IPS-11a (cell line): ENCODE measurements around the gene PRELP.
A peak's percentile ranks its signal among the peaks of the same experiment; 100 is the strongest.

Experiments
- H3K4me3 ChIP-seq: one replicate; pipeline ENCODE4 v1.5.1; 2013; ENCODE audit warnings: low read depth, low read length, control low read depth

The PRELP gene

DNA sequence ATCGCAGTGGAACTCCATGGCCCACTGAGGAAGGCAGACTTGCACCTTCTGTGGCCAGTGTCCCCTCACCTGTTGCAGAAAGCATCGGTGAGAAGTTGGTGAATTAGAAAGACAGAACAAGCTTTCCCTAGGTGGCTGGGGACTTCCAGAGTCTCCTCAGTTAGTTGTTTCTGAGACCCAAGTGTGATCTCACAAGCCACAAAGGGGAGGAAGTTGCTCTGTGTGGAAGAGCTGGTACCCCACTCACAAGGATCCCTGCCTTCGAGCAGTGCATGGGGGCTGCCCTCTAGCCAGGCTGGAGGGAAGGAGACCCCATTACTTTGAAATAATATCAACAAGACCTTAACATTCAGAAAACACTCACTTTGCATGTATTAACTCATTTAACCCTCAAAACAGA is 2.1 kb downstream of the PRELP start:
- H3K4me3 ChIP-seq: no peak overlapping the region

DNA sequence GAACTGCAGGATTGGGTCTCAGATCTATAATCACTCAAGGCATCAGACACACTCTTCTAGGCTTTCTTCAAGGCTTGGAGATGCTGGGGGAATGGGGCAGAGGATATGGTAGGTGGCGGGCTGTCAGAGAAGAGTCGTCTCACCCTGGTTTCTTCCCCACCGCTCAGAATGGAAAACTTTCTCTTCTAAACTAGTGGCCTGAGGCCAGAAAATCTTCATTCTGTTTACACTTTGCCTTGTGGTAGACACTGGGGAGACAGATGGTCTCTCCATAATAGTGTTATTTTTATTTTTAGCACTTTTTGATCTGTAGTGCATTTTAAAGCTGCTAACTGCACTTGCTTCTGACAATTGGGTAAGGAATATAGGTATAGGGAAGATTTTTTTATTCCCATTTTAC is 2.6 kb downstream of the PRELP start:
- no peak overlapping the region for H3K4me3 ChIP-seq

DNA sequence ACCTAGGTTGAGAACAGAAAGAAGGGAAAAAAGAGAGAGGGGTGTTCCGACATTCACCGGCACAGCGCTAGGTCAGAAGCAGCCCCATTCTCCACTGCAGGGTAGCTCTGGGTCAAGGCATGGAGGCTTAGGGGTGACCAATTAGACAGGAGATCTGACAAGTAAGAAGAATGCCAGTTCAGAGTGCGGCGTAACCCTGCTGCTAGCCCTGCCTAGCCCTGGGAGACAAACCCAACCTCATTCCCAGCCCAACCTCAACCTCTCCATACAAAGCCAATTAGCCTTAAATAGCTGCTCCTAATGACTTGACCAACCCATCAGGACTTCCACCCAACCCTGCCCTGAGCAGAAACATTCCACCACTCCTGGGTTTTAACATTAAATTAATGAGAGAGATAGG is 3.4 kb downstream of the PRELP start:
- no peak overlapping the region for H3K4me3 ChIP-seq

DNA sequence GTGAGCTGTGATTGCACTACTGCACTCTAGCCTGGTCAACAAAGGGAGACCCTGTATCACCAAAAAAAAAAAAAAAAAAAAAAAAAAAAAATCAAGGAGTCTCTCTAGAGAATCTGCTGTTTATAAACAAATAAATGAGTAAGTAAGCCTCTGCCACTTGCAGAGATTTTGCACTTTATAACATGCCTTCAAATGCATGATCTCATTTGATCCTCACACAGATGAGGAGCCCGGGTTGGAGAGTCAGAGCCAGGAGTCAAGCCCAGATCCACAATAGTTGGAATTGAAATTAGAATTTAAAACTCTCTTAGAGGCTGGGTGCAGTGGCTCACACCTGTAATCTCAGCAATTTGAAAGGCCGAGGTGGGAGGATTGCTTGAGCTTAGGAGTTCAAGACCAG is 4.0 kb downstream of the PRELP start:
- H3K4me3 ChIP-seq: no peak overlapping the region

DNA sequence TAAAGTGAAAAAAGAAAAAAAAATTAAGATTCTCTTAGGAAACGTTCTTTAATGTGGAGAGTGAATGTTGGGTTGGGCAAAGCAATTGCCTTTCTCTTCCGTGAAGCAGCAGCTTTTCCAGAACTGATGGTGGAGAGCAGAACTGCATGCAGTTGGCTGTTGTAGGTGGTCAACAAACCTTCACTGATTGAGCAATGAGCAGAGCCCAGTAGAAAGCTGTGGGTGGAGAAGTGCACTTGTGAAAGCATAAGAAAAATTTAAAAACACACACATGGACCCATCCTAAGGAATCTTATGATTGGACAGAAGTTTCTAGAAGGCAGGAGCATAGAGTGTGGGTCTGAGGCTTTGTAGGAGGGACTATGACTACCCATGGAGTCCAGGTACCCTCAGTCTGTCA is 4.5 kb downstream of the PRELP start:
- H3K4me3 ChIP-seq: no peak overlapping the region

DNA sequence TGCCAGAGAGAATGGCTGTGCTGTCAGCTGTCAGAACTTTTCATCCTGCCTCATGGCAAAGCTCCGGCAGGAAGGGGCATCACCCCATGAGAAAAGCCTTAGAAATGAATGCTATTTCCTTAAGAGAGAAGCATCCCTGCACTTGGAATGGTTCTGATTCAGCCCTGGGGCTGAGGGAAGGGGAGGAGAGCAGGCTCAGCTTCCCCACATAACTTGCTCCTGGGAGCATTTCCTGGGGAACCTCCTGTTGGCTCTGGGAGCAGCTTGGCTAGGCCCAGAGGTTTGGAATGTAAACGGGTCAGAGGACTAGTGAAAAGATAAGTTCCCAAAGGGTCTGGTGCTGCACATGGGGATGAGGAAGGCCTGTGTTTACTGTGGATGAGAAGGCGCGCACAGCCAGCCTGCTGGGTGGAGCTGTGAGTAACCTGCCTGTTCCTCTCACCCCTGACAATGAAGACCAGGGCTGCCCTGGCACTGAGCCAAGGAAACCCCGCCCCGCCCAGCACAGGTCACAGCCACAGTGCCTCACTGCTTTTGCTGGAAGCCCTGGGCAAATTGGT is 5.0 kb downstream of the PRELP start:
- no peak overlapping the region for H3K4me3 ChIP-seq

DNA sequence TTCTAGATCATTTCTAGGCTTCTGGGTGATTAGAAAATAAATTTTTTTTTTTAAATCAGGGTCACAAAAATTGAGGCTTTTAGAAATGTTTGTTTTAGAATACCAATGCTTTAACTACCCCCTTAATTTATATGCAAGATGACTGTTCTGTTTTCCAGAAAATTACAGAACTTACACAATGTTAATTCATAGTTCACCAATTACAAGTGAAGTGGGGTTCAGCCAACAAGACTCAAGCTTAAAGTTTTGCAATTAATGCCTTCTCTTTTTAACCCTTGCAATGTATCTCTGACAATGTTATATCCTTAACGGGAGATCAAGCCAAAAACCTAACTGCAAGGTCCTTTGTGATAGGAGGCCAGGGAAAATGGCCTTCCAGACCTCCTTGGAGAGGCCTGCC is 5.6 kb downstream of the PRELP start:
- H3K4me3 ChIP-seq: no peak overlapping the region

DNA sequence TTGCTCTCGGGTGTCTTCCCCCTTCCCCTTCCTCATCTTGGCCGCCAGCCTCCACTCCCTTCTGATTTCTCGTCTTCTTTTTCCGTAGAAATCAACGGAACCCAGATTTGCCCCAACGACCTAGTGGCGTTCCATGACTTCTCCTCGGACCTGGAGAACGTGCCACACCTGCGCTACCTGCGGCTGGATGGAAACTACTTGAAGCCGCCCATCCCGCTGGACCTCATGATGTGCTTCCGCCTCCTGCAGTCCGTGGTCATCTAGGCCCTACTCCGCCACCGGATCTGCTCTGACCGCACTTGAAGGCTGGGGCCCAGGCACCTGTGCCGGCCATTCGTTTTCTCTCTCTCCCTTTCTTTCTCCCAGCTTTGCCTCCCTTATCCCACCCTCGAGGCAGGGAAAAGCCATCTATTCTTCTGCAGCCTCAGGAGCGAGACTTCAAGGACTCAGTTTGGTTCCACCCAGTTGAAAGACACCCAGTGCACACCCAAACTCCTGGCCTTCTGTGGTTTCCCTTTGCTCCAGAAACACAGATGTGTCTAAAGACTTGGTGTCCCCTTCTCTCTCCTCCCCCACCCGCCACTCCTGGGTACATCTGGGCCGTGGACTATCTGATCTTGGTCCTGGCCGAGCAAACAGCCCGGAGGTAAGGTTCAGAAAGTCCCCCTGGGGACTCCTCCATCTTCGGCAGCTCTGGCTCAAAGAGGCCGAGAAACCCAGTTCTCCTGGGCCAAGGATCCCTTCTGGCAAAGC is 11.2 kb downstream of the PRELP start:
- peak overlapping the region; percentile 38 for H3K4me3 ChIP-seq

DNA sequence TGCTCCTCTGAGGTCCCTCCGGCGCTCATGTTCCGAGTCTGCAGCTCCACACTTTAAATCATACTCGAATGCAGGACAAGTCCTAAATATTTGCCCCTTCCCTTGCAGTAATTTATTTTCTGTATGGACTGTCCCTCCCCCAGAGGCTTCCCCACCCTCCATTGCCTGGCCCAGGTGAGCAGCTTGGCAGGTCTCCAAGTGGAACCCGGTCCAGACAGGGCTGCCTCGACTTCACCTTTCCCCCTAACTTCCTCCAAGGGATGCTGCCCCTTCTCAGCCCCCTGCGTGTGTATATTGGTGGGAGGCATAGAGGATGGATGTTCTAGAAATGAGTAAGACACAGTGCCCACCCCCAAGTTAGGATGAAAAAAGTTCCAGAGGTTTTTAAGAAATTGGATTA is 12.9 kb downstream of the PRELP start:
- no peak overlapping the region for H3K4me3 ChIP-seq

DNA sequence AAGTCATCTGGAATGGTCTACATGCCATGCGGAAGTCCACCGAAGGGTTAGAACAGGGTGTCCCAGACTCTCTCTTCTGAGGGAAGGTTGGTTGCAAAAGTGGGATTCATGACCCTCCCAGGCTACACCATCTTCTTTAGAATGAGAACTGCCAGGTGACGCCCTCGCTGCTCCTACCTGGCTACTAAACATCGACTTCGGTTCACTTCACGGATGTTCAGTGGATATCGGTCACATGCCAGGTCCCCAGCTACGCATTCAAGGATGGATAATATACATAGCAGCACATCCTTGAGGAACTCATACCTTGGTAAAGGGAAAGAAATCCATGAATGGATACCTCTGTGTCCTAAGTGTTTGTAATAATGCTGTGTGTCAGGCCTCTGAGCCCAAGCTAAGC is 15.0 kb downstream of the PRELP start:
- no peak overlapping the region for H3K4me3 ChIP-seq

DNA sequence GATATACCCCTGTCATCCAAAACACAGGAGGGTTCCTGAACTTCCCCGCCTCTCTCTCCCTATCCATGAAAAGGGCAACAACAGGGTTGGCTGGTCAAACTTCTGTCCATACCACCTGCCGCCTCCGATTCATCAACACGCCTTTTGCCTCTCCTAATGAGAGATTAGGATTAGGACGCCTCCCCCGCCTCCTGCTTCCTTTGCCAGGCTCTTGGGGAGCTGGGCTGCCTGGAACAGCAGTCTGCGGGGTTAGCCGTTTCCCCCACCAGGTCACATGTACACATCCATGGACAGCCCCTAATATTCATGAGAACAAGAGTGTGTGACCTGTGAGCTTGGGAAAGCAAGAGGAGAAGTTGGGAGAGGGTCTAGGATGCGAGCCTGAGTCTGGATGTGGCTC is 16.1 kb downstream of the PRELP start:
- no peak overlapping the region for H3K4me3 ChIP-seq

DNA sequence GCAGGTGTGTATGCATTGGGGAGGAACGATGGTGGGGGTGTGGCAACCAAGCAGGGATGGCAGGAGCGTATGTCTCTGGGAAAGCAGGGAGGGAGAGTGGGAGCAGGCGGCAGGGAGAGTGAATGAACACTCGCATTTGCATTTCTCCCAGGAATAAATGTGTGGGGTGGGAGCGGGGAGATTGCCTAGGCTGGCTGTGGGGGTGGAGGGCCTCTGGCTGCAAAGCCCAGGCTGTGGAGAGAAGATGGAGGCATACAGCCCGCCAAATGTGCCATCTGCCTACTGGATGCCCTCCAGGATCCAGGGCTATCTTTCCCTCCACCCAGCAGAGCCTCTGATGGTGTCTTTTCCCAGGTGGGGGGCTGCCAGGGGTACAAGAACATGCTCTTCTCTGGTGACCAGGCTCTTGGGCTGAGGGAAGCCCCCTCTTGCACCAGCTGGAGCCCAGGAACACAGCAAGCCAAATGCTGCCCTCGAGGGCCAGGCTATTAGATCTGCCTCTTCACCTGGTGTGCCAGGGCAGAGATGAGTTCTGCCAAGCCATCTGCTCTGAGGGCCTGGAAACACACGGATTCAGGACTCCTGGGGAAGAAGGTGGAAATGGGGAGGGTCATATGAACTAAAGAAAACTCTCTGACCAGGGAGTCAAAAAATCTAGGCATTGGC is 16.6 kb downstream of the PRELP start:
- no peak overlapping the region for H3K4me3 ChIP-seq

DNA sequence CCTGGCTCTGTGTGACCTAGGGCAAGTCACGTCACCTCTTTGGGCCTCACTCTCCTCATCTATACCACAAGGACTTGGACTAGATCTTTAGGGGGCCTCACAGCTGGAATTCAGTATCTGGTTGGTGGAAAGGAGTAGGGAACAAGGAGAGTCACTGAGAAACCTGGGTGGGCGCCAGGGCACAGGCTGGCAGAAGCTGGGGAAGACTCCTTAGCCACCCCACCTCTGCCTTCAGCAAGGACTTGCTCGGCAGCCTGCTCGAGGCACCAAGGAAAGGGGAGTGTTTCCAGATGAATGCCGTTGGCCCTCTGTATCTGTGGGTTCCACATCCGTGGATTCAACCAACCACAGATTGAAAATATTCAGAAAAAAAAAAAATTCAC is 17.1 kb downstream of the PRELP start:
- no peak overlapping the region for H3K4me3 ChIP-seq

DNA sequence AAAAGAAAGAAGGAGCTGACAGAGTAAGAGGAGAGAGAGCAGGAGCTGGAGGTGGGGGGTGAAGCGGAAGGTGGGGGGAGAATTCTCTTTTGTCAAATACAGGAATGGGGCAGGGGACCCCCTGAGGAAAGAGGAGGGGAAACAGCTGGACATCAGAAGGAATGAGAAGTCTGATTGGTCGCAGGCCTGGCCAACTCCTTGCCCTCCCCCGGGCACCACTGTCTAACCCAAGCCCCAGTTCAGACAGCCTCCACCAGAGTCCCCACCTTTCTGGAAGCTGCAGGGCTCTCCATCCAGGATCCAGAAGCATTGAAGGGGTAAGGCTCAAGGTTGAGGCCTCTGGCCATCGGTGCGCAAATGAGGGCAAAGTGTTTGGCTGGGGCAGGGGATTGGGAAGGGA is 18.3 kb downstream of the PRELP start, which contains the start of gene OPTC:
Gene OPTC (plus strand): TSS at position 253 of the 400 bp plus-strand sequence. CDS start 1,853 bp downstream, outside the sequence.
- no peak within 1 kb of the TSS for H3K4me3 ChIP-seq

DNA sequence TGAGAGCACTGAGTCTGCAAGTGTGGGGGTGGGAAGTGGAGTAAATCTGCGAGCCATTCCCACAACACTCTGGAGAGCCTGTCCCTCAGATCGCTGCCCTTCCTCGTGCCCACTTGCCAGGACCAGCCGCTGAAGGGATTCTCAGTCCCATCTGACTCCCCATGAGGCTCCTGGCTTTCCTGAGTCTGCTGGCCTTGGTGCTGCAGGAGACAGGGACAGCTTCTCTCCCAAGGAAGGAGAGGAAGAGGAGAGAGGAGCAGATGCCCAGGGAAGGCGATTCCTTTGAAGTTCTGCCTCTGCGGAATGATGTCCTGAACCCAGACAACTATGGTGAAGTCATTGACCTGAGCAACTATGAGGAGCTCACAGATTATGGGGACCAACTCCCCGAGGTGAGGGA is 20.2 kb downstream of the PRELP start:
- H3K4me3 ChIP-seq: no peak overlapping the region

DNA sequence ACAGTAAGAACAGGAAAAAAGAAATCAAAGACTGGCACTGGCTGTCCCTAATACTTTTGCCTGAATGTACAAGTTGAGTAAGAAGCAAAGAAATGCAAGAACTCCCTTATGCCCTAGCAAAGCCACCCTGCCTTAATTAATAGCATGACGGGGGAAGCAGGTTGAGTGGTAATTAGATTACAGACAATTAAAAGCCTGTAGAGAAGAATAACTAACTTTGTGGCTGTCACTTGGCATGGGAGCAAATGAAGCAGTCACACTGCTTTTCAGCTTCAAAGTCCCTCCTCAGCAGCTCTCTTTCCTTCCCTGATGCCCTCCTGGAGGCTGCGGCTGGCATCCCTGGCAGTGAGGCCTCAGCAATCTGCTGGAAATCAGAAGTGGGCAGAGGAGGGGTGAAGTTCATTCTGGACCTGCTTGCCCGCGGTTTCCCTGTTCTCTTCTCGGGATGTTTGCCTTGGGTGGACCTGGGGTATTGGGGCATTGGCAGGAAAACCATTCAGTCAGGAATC is 21.7 kb downstream of the PRELP start:
- no peak overlapping the region for H3K4me3 ChIP-seq

DNA sequence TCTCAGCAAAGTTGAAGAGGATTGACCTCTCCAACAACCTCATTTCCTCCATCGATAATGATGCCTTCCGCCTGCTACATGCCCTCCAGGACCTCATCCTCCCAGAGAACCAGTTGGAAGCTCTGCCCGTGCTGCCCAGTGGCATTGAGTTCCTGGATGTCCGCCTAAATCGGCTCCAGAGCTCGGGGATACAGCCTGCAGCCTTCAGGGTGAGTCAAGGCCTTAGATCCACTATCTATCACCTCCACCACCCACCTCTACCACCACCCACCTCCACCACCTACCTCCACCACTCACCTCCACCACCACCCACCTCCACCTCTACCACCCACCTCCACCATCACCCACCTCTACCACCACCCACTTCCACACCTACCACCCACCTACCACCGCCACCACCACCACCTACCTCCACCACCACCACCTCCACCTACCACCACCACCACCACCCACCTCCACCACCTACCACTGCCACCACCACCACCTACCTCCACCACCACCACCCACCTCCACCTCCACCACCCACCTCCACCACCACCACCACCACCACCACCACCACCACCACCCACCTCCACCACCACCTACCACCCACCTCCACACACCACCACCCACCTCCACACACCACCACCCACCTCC is 24.2 kb downstream of the PRELP start:
- H3K4me3 ChIP-seq: no peak overlapping the region

DNA sequence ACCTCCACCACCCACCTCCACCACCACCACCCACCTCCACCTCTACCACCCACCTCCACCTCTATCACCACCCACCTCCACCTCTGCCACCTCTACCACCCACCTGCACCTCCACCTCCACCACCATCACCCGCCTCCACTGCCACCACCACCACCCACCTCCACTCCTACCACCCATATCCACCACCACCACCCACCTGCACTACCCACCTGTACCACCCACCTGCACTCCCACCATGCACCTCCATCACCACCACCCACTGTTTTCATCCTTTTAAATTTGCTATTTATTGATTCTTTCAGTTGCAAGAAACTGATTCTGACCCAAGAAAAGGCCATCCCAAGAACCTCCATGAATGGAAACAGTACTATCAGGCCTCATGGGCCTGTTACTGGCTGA is 24.7 kb downstream of the PRELP start:
- no peak overlapping the region for H3K4me3 ChIP-seq

DNA sequence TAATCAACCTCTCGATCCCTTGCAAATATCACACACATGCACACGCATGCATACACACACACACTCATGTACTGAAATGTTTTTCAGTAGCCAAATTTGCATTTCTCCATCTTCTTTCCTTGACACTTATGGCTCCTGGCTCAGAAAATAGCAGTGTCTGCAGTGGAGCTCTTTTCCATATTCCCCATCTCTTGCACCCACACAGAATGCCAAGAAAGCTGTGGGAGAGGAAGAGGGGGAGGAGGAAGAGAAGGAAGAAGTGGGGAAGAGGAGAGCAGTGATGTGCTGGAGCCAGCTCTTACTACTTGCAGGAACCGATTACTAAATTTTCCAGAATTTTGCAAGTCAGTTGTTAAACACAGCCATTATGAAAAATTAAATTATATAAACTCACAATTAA is 28.2 kb downstream of the PRELP start:
- H3K4me3 ChIP-seq: no peak overlapping the region

DNA sequence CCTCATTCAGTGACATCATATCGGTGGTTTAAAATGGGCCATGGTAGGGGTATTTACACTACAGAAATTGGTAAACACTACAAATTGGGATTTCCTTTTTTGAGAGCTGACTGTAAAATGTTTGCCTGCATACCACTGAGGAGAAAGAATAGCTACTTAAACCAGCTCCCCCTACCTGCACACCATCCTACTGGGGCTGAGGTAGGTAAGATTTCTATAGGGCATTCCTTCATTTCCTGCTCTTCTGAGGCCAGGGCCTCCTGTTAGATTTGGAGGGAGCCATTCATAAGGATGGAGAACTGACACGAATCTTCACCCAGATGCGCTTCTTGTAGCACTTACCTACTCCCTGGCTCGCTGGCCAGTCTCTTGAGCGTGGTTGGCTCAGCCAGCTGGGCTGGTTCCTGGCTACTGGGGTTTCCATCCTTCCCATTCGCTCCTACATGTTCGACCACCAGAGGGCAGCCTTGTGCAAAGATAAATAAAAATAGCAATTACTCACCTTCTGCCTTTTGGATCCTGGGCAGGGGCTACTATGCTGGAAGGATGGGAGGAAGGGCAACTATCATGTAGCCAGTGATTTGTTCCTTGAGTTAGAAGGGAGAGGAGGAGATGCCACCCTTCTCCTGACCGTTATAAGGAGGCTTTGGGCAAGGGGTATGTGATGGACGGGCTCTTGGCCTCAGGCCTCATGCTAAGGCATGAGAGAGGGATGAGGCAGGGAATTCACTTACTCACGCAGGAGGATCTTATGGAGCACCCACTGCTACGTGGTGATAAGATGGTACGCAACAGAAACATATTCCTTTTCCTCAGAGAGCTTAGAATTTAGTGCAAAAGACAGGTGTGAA is 29.0 kb downstream of the PRELP start:
- no peak overlapping the region for H3K4me3 ChIP-seq
